Type B pancreatic cell (in vitro differentiated cells): ENCODE results near the gene CHMP4A. TPM values are rescaled to one million over a fixed set of nuclear protein-coding genes. Genes with fewer than 3 reads are reported as not detected.

Experiments used
- DNase-seq: peaks from one replicate; pipeline ENCODE4 v3.0.0; 2021; ENCODE audit warnings: mixed read lengths; ENCODE audit not compliant: unreplicated experiment; ENCODE audit errors: extremely low spot score
- H3K27ac Mint-ChIP-seq: 2 replicates; pipeline ENCODE4 v1.8.0; 2021; ENCODE audit warnings: mild to moderate bottlenecking, mixed read lengths
- H3K27me3 Mint-ChIP-seq: 2 replicates; pipeline ENCODE4 v1.8.0; 2021; ENCODE audit warnings: mixed read lengths
- H3K36me3 Mint-ChIP-seq: 2 replicates; pipeline ENCODE4 v1.8.0; 2021; ENCODE audit warnings: mixed read lengths
- H3K4me1 Mint-ChIP-seq: one replicate; pipeline ENCODE4 v1.8.0; 2021; ENCODE audit warnings: mixed read lengths; ENCODE audit not compliant: unreplicated experiment
- H3K4me3 Mint-ChIP-seq: 2 replicates; pipeline ENCODE4 v1.8.0; 2021; ENCODE audit warnings: mild to moderate bottlenecking, mixed read lengths
- H3K9me3 Mint-ChIP-seq: 2 replicates; pipeline ENCODE4 v1.8.0; 2021; ENCODE audit warnings: mixed read lengths
- CTCF ChIP-seq: fragments of 200-600 bp; sonication (generic); conservative IDR thresholded peaks from 2 replicates; pipeline ENCODE4 v1.5.0; 2021; ENCODE audit warnings: antibody characterized with exemption, mild to moderate bottlenecking
- total RNA-seq: library from RNA; stranded (reverse); gene quantifications from 2 replicates; pipeline ENCODE4 v1.2.1, GENCODE V29; 2021; ENCODE audit warnings: low replicate concordance

CHMP4A gene
- total RNA-seq, 1 donor from 2014 or later, result 44.3 TPM

DNA sequence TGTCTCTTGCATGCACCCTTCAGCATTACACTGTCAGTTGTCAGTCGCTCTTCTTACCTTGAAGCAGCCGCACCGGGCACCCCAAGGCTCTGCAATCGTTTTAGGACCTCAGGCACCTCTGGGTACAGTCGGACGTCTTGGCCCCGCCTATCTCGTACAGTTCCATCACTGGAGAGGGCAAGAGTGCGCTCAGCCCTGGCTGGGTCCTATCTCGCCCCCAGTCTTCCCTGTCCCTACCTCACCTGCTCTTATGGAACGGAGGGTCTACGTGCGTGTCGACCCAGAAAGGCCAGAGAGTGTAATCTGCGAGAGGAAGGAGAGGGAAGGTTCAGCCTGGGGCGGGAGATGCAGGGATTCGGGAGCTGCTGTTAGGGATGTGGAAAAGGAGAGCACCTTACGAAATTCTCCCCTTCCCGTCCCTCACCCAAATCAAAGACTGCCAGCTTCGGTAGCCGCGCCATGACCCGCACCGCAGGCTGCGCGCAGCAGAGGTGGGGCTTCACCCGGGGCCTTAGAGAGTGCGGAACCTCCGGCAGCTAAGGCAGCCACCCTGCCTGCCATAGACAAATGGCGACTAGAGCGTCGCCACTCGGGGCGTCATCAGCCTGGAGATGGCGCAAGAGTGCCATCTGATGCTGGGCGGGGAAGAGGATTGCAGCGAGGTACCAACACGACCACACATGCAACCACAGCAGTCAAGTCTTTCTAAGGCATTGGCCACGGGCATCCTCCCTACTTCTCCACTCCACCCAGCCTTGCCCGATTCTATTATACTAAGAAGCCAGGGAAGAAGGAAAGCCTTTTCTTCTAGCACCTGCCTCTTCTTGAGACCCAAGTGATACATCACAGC, 2.4 kb upstream of the CHMP4A start, which contains the start of gene MDP1:
MDP1 (minus strand) TSS at position 572 of the 850 bp plus-strand sequence; CDS start at position 461, 111 bp downstream.
- H3K4me3 Mint-ChIP-seq, result peak within 1 kb of the TSS; percentile 96
- peak; percentile 64 for TF ChIP-seq CTCF
- peaks cover 27% of the 10 kb centered on the region for H3K4me1 Mint-ChIP-seq
- peak within 1 kb of the TSS; percentile 88 for H3K27ac Mint-ChIP-seq
- no peaks in the 10 kb centered on the region for H3K27me3 Mint-ChIP-seq
- DNase-seq, result peak; percentile 79
- H3K36me3 Mint-ChIP-seq, result peaks cover 14% of the 10 kb centered on the region
- H3K9me3 Mint-ChIP-seq, result no peaks in the 10 kb centered on the region

DNA sequence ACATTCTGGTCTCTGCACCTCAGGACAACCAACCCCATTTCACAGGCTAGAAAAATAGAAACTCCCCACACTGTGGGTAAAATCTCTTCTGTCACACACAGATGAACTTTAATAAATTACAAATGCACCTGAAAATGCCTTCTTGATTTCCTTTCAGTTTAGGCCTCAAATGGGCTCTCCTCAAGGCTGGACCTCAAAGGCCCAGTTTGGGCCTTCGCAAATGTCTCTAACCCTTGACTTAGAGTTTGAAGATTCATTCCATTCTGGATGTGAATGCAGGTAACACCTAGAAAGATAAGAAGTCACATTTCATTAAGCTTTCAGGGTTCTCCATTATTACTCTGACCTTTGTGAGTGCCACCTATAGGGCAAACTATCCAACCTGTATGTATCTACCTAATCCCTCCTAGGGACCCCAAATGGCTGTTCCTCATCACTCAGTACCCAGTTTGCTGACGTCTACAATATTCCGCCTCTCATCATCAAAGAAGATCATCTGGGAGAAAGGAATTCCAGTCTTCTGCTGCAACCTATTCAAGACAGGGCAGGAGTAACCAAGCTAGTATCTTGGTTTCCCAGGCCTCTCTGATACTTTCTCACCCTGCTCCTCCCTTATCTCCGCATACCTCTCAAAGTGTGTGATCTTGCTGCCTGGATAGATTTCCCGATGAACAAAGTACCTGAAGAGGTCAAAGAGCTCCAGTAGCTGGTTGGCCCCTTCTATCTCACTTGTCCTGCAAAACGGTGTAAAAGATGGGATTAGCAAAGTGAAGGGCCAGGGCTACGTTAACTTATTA, 776 bp upstream of the CHMP4A start:
- DNase-seq, result no peak
- Mint-ChIP-seq H3K27me3 (no peaks in the 10 kb centered on the region), H3K9me3 (no peaks in the 10 kb centered on the region), H3K27ac (peak overlapping the region; percentile 99), H3K4me3 (peak overlapping the region; percentile 97), H3K4me1 (peaks cover 27% of the 10 kb centered on the region), H3K36me3 (peaks cover 22% of the 10 kb centered on the region)
- TF ChIP-seq CTCF, result no peak

DNA sequence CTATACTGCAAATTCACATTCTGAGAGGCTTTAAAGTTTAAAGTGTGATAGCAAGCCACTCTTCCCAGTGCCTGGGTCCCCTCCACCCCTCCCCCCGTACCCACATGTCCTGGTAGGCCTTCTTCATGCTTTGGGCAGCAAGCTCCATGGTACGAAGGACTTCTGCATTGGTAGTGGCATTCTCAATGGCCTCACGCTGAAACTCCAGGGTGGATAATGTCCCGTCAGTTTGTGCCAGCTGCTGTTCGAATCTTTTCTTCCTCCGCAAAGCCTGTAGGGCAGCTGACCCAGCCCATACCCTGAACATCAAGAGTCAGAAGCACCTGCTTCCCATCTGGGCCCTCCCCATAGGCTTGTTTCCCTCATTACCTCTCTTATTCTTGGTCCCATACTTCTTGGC, 2.0 kb downstream of the CHMP4A start:
- DNase-seq, result no peak
- H3K4me1 Mint-ChIP-seq, result peaks cover 26% of the 10 kb centered on the region
- TF ChIP-seq CTCF, result no peak
- H3K27ac Mint-ChIP-seq, result no peak overlapping the region
- no peaks in the 10 kb centered on the region for H3K27me3 Mint-ChIP-seq
- H3K9me3 Mint-ChIP-seq, result no peaks in the 10 kb centered on the region
- peak overlapping the region; percentile 97 for H3K4me3 Mint-ChIP-seq
- peaks cover 30% of the 10 kb centered on the region for H3K36me3 Mint-ChIP-seq

DNA sequence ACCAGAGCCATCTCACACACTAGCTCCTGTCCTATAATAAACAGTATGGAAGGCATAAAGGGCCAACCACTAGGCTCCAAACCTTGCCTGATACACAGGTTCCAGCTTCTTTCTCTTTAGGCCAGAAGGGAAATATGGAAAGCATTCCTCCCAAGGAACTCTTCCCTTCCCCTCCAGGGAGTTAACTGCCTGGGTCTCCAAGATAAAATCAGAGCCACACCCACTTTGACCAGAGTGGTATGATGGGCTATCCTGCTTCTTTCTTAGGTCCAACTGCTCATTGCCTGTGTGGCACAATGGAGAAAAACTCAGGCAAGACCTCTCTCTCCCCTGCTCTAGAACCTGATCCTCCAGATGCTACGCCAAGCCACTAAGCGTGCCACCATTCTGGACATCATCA, 5.7 kb downstream of the CHMP4A start:
- H3K27me3 Mint-ChIP-seq, result no peaks in the 10 kb centered on the region
- H3K36me3 Mint-ChIP-seq, result peaks cover 44% of the 10 kb centered on the region
- no peak for TF ChIP-seq CTCF
- no peak for DNase-seq
- no peaks in the 10 kb centered on the region for H3K9me3 Mint-ChIP-seq
- no peak overlapping the region for H3K4me3 Mint-ChIP-seq
- H3K27ac Mint-ChIP-seq, result no peak overlapping the region
- peaks cover 5% of the 10 kb centered on the region for H3K4me1 Mint-ChIP-seq

GRCh38 chr14:24207104-24207551, 6.2 kb downstream of the CHMP4A start:
- TF ChIP-seq CTCF, result no peak
- Mint-ChIP-seq H3K9me3 (no peaks in the 10 kb centered on the region), H3K27ac (no peak overlapping the region), H3K27me3 (no peaks in the 10 kb centered on the region), H3K4me3 (no peak overlapping the region), H3K4me1 (peaks cover 5% of the 10 kb centered on the region), H3K36me3 (peaks cover 49% of the 10 kb centered on the region)
- no peak for DNase-seq
